ENCODE results near the gene GOSR1. TPM values are rescaled to one million over a fixed set of nuclear protein-coding genes. Genes with fewer than 3 reads are reported as not detected.
"Not testable (repeated sequence)": the region's sequence is repeated elsewhere in the genome, so short reads cannot be mapped to it uniquely, and the experiment has no call there.

The GOSR1 gene
- total RNA-seq, 3 donors from 2014 or later, result 61.7 to 63.5 (median 62.7) TPM

GRCh38 chr17:30557916-30558685 is 80.9 kb downstream of the GOSR1 start:
- Mint-ChIP-seq H3K9me3 (no peaks in the 10 kb centered on the region), H3K27me3 (ENCODE audit: low read depth) (peaks cover 2% of the 10 kb centered on the region), H3K4me3 (no peak overlapping the region), H3K4me1 (ENCODE audit: low read depth) (no peaks in the 10 kb centered on the region), H3K36me3 (ENCODE audit: insufficient read depth) (no peaks in the 10 kb centered on the region)
- ATAC-seq (no peak), DNase-seq (no peak)

GRCh38 chr17:30558686-30559545 is 81.7 kb downstream of the GOSR1 start:
- H3K4me3 Mint-ChIP-seq, result no peak overlapping the region
- no peak for DNase-seq
- H3K36me3 Mint-ChIP-seq (ENCODE audit: insufficient read depth), result no peaks in the 10 kb centered on the region
- H3K27me3 Mint-ChIP-seq (ENCODE audit: low read depth), result peaks cover 2% of the 10 kb centered on the region
- H3K4me1 Mint-ChIP-seq (ENCODE audit: low read depth), result no peaks in the 10 kb centered on the region
- no peak for ATAC-seq
- no peaks in the 10 kb centered on the region for H3K9me3 Mint-ChIP-seq

DNA sequence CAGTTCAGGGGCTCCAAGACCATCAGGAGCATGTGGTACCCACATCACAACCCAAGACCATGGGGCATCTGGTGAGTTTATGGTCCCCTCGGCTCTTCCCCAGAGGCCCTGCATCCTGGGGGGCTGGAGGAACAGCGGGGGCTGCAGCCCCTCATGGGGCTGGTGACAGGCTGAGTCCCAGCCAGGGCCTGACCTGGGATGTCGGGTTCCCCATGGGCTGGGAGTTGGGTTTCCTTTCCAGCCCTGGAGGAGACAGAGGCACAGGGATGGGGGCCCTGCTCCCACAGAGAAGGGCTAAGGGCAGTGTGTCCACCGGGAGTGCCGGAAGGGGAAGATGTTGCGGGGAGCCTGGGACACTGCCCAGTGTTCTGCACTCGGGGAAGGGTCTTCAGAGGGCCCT is 82.4 kb downstream of the GOSR1 start:
- no peak for DNase-seq
- peaks cover 2% of the 10 kb centered on the region for H3K27me3 Mint-ChIP-seq (ENCODE audit: low read depth)
- H3K4me1 Mint-ChIP-seq (ENCODE audit: low read depth), result no peaks in the 10 kb centered on the region
- H3K4me3 Mint-ChIP-seq, result no peak overlapping the region
- no peaks in the 10 kb centered on the region for H3K36me3 Mint-ChIP-seq (ENCODE audit: insufficient read depth)
- ATAC-seq, result no peak
- H3K9me3 Mint-ChIP-seq, result no peaks in the 10 kb centered on the region

GRCh38 chr17:30560117-30561026 is 83.2 kb downstream of the GOSR1 start:
- not testable (repeated sequence) for H3K9me3 Mint-ChIP-seq; H3K4me1 Mint-ChIP-seq (ENCODE audit: low read depth); DNase-seq; H3K4me3 Mint-ChIP-seq; H3K36me3 Mint-ChIP-seq (ENCODE audit: insufficient read depth); ATAC-seq; H3K27me3 Mint-ChIP-seq (ENCODE audit: low read depth)

DNA sequence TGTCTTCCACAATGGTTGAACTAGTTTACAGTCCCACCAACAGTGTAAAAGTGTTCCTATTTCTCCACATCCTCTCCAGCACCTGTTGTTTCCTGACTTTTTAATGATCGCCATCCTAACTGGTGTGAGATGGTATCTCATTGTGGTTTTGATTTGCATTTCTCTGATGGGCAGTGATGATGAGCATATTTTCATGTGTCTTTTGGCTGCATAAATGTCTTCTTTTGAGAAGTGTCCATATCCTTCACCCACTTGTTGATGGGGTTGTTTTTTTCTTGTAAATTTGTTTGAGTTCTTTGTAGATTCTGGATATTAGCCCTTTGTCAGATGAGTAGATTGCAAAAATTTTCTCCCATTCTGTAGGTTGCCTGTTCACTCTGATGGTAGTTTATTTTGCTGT is 84.6 kb downstream of the GOSR1 start:
- DNase-seq; H3K36me3 Mint-ChIP-seq (ENCODE audit: insufficient read depth); H3K4me3 Mint-ChIP-seq; H3K4me1 Mint-ChIP-seq (ENCODE audit: low read depth); H3K27me3 Mint-ChIP-seq (ENCODE audit: low read depth); H3K9me3 Mint-ChIP-seq; ATAC-seq: not testable (repeated sequence)

- not testable (repeated sequence) for ATAC-seq; H3K36me3 Mint-ChIP-seq (ENCODE audit: insufficient read depth); H3K9me3 Mint-ChIP-seq; DNase-seq; H3K27me3 Mint-ChIP-seq (ENCODE audit: low read depth); H3K4me1 Mint-ChIP-seq (ENCODE audit: low read depth); H3K4me3 Mint-ChIP-seq
Measured at GRCh38 chr17:30563131-30563904, 86.1 kb downstream of the GOSR1 start.

GRCh38 chr17:30563905-30564390 is 86.7 kb downstream of the GOSR1 start:
- DNase-seq; H3K27me3 Mint-ChIP-seq (ENCODE audit: low read depth); H3K4me3 Mint-ChIP-seq; H3K4me1 Mint-ChIP-seq (ENCODE audit: low read depth); H3K9me3 Mint-ChIP-seq; ATAC-seq; H3K36me3 Mint-ChIP-seq (ENCODE audit: insufficient read depth): not testable (repeated sequence)

- not testable (repeated sequence) for H3K4me1 Mint-ChIP-seq (ENCODE audit: low read depth); DNase-seq; H3K9me3 Mint-ChIP-seq; H3K27me3 Mint-ChIP-seq (ENCODE audit: low read depth); H3K36me3 Mint-ChIP-seq (ENCODE audit: insufficient read depth); H3K4me3 Mint-ChIP-seq; ATAC-seq
Measured at GRCh38 chr17:30564422-30565072, 87.3 kb downstream of the GOSR1 start.

- no peak overlapping the region for H3K4me3 Mint-ChIP-seq
- no peaks in the 10 kb centered on the region for H3K4me1 Mint-ChIP-seq (ENCODE audit: low read depth)
- DNase-seq (no peak), ATAC-seq (no peak)
- no peaks in the 10 kb centered on the region for H3K36me3 Mint-ChIP-seq (ENCODE audit: insufficient read depth)
- peaks cover 6% of the 10 kb centered on the region for H3K27me3 Mint-ChIP-seq (ENCODE audit: low read depth)
- H3K9me3 Mint-ChIP-seq, result no peaks in the 10 kb centered on the region
Measured at GRCh38 chr17:30565073-30565935, 88.1 kb downstream of the GOSR1 start.

GRCh38 chr17:30566104-30566503 is 88.9 kb downstream of the GOSR1 start:
- ATAC-seq; H3K4me1 Mint-ChIP-seq (ENCODE audit: low read depth); H3K36me3 Mint-ChIP-seq (ENCODE audit: insufficient read depth); H3K4me3 Mint-ChIP-seq; DNase-seq; H3K27me3 Mint-ChIP-seq (ENCODE audit: low read depth); H3K9me3 Mint-ChIP-seq: not testable (repeated sequence)

DNA sequence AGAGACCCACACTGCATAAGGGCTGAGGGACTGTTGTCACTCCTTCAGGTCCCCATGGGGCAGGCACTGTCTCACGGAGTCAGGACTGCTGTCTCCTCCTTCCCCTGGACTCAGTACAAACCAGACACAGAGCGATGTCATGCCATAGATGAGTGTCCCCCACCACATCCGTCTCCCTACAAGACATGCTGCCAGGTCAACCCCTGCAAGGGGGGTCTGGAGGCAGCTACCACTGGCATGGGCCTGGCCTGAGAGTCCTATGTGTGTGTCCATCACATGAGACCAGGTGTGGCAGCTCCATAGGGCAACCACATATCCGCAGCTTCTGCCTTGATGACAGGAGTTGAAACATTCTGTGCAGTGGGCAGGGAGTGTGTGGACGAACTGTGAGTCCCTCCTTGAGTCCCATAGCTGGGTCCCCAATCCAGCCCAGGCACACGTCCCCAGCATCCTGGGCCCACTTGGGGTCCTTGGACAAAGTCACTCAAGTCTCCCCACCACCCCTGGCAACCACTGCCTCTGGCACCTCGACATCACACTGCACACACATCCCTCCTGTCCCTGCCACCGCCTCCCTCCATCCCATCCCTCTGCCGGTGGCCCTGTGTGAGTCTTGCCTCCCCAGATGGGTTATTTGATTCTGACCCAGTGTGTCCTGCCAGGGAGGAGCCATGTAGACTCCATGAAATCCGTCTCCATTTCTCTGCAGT is 89.5 kb downstream of the GOSR1 start:
- not testable (repeated sequence) for H3K9me3 Mint-ChIP-seq; H3K36me3 Mint-ChIP-seq (ENCODE audit: insufficient read depth); H3K27me3 Mint-ChIP-seq (ENCODE audit: low read depth); H3K4me3 Mint-ChIP-seq; ATAC-seq; H3K4me1 Mint-ChIP-seq (ENCODE audit: low read depth); DNase-seq

Measured in activated T-cell treated with anti-CD3 and anti-CD28 coated beads, Interleukin-2, amount 50 U/mL, for 4 hours (primary cell).